Retina (tissue), 1 donor: ENCODE measurements around the gene CR1.
"Not testable (repeated sequence)": the region's sequence is repeated elsewhere in the genome, so short reads cannot be mapped to it uniquely, and the experiment has no call there.

ENCODE experiments used
- DNase-seq: peaks from one replicate; pipeline ENCODE4 v3.0.0-alpha.2; 2016

The CR1 gene

DNA sequence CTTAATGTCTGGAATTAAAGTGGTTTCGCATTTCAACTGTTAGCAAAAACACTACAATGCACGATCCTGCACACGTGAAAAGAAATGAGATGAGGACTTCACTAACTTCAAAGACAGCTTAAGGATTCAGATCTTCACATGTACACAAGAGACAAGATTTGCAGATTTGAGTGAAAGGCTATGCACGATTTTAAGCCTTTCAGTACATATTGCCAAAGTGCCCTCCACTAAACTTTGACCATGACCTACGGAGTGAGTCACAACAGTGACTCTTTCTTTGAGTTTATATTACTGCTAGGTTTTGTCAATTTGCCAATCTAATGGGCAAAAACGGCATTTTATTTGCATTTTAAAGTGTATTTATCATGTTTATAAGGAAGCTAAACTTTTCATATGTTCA lies 107.8 kb downstream of the CR1 start:
- no peak for DNase-seq

DNA sequence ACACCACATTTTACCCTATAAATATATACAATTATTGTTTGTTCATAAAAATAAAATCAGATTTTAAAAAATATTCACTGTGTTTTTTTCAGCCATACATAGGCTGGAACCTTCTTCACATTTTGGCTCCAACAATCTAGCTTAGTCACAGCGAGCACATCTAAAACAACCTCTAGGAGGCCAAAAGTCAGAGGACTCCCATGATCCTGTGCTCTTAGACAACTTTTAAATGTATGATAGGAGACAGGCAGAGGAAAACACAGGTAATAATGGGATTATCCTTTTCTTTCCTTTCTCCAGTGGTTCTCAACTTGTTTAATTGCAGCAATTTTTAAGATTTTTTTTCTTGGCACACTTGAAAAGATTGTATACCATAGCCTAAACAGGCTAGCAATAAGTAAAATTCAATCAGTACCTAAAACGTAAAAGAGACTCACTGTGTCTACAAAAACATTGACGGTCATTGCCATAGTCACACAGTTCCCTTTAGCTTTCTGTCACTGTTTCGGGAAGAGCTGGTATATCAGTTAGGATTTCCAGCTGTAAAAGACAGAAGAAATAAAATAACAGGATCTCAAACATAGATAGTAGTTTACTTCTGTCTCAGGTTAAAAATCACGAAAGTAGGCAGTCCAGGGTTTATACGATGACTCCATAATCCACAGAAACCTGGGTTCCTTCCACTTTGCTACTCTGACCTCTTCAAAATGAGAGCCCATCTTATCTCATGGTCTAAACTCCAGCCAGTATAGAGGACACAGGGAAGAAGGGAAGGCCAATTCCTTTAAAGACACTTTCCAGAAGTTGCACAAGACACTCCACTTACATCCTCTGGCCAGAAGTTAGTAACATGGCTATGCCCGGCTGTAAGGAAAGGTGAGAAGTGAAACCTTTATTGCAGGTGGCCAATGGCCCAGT lies 109.7 kb downstream of the CR1 start:
- DNase-seq = no peak

DNA sequence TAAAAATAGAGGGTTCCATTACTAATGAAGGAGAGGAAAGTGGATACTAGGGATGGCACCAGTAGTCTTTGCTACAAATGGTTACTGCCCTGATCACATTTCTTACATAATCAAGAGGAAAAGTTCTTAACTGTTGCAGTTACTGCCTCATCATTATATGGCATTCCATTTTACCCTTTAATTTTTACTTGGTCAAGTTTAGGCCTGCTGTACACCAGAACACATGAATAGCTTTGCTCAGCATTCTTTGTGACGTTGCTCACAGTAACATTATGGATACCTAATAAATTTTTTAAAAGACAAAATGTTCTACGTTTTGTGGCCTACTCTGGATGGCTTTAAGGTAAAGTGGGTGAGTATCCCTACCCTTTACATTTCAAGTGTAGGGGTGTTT lies 110.4 kb downstream of the CR1 start:
- DNase-seq = no peak

DNA sequence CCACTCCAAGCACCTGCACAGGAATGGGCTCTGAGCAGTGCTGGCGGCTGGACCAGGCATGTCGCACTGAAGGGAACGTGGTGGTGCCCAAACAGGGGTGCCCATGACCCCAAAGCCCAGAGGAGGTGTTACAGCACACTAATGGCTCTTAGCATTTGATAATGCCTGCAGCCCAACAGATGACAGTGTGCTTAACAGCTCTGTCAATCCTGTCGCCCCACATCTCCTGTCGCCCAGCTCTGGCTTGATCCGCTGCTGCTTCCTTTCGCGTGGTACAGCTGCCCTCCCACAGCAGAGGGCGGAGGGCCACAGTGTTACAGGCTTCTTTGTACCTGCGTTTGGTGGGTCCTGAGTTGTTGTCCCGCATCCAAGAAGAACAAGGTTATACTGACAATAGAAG lies 116.8 kb downstream of the CR1 start:
- DNase-seq = no peak

DNA sequence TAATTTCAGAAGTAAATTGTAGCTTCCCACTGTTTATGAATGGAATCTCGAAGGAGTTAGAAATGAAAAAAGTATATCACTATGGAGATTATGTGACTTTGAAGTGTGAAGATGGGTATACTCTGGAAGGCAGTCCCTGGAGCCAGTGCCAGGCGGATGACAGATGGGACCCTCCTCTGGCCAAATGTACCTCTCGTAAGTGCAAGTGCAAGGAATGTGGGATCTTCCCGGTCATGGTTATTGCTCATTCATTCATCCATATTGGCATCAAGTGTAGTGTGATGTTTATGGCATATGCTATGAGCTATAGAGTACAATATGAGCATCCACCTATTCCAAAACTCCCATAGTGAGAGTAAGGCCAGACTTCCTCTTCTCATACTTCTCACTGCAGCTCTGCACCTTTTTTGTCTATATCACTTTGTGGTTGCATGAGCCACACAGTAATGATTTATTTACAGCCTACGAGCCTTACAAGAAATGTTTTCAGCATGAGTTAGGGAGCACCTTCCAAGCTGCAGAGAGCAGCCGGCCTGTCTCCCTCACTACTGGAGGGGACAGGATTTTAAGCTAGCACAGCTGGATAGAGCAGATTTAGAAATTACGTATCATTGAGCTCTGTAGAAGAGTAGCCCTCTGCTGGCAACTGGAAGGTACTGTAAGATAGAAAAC lies 124.0 kb downstream of the CR1 start:
- peak; percentile 45 for DNase-seq

DNA sequence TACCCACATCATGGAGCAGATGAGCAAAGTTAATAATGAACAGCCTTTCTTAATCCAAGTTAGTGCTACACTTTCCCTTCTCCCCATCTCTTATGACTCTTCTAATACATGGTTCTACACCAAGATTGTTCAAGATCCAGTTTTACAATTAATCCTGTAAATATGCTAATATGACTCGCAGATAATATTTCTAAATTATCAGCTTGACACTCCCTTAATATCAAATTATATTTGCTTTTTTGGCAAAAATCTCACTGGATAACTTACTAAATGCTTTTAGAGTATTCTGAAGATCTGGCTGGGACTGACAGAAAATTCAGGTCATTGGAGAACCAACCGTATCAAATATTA lies 124.6 kb downstream of the CR1 start:
- DNase-seq = no peak

DNA sequence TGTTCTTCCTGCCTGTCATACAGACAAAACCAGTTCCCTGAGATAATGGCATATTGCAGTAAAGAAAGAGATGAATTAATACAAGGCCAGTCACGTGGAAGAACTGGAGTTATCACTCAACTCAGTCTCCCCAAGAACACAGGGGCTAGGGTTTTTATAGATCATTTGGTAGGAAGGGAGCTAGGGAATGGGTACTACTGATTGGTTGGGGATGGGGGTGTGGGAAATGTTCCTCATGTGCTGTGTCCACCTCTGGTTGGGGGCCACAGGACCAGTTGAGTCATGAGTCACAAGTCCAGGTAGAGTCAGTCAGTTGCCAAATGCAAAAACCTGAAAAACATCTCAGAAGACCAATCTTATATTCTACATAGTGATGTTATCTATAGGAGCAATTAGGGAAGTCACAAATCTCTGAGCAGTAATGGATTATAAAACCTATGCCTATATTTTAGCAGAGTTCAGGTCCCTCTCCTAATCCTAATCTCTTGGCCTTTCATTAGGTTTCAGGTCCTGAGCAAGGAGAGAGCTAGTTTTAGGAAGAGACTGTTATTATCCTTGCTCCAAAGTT lies 129.6 kb downstream of the CR1 start:
- not testable (repeated sequence) for DNase-seq

DNA sequence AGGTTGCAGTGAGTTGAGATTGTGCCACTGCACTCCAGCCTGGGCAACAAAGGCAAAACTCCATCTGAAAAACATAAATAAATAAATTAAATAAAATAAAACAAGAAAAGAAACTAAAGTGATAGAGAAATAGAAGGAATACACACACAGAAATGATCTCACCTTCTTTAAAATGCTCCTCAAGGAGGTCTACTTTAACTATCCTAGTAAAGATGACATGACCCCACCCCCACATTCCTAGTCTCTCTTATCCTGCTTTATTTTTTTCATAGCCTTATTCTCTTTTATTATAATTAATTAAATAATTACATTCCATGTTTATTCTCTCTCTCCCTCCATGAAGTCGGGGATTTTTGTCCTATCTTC lies 131.0 kb downstream of the CR1 start:
- no peak for DNase-seq

DNA sequence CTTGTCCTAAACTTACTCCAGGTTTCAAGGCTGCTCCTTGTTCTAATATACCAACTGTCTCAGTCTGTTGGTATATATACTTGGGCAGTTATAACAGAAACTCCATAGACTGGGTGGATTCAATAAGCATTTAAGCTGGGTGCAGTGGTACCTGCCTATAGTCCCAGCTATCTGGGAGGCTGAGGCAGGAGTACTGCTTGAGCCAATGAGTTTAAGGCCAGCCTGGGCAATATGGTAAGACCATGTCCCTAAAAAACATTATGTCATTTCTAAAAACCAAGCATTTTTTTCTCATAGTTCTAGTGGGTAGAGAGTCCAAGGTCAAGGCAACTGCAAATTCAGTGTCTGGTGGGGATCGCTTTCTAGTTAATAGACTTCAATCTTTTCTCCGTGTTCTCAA lies 131.5 kb downstream of the CR1 start:
- DNase-seq = no peak

DNA sequence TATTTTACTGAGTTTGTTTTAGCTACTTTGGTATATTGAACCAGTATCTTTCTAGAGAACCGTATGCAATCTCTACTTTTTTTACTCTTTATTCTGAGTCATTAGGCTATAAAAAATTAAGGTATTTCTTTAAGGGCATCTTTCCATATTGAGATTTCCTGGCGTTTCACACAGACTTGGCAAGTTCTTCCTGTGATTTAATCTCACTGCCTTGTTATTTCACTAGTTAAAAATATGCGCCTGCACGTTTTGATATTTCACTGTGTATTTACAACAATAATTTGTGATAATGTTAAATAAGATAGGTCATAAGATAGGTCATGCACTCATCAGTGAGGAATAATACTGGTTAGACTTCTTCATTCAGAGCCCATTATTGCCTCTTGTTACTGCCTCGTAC lies 132.8 kb downstream of the CR1 start:
- DNase-seq = no peak

DNA sequence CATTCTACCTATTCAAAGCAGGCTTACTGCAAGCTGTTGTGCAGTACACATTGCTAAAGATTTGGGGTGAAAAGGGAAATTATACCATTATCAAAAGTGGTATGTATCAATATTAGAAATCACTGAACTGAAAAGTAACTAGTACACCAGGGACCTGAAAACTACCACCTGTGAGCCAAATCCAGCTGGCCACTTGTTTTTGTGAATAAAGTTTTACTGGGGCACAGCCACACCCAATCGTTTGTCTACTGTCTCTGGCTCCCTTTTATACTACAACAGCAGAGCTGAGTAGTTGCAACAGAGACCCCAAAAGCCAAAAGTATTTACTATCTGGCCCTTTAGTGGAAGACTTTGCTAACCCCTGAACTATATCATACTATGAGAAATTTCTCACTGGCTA lies 135.2 kb downstream of the CR1 start:
- no peak for DNase-seq

DNA sequence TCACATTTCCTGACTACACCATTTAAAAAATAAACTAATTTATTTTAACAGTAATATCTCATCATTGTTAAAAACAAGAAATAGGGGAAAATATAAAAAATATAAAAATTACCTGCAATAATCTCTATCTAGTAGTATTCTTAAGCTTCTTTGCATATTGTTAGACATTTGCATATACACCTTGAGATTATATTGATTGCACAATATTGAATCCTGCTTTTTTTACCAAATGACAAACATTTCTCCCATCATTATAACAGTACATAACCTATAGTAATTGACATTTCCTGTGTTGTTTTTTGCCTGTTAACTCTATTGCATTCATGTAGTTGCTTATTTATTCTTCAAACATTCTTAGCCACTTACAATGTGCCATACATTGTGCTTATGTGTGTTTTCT lies 137.3 kb downstream of the CR1 start:
- DNase-seq = no peak

DNA sequence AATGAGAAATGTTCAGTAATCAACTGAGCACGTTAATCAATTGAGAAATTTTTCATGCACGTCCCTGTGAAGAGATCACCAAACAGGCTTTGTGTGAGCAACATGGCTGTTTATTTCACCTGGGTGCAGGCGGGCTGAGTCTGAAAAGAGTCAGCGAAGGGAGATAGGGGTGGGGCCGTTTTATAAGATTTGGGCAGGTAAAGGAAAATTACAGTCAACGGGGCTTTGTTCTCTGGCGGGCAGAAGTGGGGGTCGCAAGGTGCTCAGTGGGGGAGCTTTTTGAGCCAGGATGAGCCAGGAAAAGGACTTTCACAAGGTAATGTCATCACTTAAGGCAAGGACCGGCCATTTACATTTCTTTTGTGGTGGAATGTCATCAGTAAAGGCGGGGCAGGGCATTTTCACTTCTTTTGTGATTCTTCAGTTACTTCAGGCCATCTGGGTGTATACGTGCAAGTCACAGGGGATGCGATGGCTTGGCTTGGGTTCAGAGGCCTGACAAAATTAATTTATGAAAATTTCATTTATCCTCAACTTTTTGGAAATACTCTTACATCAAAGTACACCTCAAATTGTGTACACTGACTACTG lies 137.8 kb downstream of the CR1 start:
- not testable (repeated sequence) for DNase-seq

DNA sequence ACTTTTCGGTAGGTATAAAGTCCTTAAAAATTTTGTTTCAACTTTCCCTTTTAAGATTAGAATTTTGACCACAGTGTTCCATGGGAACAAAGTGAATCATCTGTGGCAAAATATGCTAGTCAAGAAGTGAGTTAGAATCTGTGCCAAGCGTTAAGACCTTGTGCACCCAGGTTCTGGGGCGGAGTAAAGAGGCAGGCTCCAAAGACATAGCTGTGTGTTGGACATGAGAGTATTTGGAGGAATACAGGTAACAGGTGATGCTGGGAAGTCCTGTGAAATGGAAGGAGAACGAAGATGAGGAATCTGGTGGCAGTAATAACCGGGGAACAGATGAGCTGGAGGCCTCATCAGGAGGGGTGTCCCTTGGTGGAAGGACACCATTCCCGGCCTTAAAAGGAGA lies 138.3 kb downstream of the CR1 start:
- DNase-seq = not testable (repeated sequence)

DNA sequence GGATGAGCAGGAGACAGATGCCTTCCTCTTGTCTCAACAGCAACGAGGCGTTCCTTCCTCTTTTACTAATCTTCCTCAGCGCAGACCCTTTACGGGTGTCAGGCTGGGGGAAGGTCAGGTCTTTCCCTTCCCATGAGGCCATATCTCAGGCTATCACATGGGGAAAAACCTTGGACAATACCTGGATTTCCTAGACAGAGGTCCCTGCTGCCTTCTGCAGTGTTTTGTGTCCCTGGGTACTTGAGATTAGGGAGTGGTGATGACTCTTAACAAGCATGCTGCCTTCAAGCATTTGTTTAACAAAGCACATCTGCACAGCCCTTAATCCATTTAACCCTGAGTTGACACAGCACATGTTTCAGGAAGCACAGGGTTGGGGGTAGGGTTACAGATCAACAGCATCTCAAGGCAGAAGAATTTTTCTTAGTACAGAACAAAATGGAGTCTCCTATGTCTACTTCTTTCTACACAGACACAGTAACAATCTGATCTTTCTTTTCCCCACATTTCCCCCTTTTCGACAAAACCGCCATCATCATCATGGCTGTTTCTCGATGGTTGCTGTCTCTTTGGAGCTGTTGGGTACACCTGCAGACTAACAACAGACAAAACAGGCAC lies 139.7 kb downstream of the CR1 start:
- not testable (repeated sequence) for DNase-seq

DNA sequence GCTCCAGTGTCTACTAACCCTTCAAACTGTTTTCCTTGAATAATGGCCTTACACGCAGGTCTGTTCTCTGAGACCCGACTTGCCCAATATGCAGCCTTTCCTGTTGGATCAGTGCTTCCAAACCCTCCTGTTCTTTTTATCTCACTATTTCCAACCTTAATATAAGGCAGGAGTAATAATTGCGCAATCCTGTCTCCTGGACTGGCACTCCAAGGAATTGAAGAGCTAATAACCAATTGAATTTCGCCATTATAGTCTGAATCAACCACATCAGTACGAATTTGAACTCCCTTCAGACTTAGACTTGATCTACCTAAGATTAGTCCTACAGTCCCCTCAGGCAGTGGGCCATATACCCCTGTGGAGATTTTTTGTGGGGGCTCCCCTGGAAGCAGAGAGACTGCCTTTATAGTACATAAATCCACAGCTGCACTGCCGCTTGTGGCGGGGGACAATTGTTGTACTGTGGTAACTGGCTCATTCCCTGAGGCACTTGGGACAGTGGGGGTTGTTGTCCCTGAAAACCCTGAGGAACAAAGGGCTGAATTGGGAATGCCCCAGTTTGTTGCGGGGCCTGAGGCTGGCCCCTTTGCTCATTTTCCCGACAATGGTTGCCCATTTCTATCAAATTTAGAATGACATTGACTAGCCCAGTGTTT lies 142.7 kb downstream of the CR1 start:
- DNase-seq = not testable (repeated sequence)

DNA sequence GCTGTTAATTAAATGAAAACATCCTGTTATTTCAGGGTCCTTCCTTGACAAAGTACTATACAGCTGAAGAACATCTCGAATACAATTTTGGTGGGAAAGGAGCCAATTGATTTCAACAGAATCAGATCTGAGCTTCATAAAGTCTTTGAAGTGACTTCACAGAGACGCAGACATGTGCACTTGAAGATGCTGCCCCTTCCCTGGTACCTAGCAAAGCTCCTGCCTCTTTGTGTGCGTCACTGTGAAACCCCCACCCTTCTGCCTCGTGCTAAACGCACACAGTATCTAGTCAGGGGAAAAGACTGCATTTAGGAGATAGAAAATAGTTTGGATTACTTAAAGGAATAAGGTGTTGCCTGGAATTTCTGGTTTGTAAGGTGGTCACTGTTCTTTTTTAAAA lies 143.4 kb downstream of the CR1 start:
- not testable (repeated sequence) for DNase-seq

DNA sequence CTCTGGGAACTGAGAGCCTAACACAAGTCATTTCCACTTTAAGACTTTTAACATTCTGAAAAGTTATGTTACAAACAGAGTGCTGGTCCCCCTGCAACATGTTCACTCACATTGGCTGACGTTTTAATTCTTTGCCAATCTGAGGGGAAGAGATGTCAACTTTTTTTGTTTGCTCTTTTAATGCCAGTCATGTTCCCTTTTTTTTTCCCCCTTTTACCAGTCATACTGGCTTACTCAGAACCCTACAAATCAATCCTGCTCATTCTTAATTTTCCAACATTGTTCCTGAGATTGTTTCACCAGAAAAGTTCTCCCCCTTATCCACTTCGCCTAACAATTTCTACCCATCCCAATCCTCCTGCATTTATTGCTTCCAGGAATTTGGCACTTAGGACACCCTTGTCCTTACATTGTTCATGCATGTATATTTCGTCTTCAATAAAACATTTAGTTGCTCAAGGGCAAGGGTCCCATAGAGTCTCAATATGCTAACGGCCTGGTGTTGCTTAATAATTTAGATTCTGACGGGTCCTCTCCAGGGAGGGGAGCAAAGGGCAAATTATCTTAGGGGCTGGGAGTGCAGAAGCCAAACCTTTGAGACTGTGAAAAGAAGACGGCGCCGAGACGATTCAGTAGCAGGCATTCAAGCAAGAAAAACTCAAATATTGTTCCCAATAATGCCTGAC lies 148.4 kb downstream of the CR1 start:
- no peak for DNase-seq

DNA sequence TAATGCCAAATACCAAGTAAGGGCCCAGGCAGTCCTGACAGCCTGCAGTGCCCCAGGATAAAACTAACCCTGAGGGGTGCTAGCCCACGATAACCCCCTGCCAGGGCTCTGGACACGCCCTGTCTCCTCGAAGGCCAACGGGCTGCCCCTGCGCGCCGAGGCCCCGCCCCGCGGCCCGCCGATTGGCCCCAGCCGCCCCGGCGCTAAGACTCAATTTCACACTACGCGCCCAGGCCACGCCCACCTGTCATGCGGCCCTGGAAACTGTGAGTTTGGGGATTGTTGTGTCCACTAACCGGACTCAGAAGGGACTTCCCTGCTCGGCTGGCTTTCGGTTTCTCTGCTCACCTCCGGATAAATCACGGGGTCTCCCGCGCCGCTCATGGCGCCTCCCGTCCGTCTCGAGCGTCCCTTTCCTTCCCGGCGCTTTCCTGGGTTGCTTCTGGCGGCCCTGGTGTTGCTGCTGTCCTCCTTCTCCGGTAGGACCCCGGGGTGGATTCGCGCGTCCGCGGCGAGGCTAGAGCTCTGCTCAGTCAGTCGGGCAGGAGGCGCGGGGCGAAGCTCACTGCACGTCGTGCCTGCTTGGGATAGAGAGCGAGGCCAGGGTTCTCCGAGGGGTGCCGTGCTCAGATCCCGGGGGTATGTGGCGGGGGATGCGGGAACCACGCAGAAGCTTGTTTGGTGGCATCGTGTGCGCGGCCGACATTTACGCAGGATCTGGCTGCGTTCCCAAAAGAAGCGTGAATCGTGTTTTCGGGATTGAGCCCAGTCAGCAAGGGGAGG lies 149.1 kb downstream of the CR1 start, which contains the start of gene CR1L:
TSS of gene CR1L (plus strand) at position 282 of the 783 bp plus-strand sequence. CDS start at position 383, 101 bp downstream.
- peak; percentile 93 for DNase-seq

DNA sequence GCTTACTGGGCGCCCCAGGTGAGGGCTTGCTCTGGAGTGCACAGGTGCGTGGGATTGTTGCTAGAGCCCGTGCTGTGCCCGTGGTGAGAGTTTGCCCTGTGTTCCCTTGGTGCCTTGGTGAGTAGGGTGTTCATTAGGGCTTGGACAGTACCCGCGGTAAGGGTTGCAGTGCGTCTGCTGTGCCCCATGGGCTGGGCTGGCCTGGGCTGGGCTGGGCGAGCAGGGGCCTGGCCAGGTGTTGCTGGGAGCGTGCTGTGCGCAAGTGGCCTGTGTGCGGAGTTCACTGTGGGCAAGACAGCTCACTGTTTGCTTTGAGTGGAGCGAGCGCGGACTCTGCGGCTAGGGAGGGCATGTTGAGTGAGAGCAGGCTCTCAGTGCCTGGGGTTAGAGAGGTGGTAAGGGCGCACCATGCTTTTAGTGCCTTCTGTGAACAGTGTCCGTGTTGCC lies 149.7 kb downstream of the CR1 start:
- no peak for DNase-seq

DNA sequence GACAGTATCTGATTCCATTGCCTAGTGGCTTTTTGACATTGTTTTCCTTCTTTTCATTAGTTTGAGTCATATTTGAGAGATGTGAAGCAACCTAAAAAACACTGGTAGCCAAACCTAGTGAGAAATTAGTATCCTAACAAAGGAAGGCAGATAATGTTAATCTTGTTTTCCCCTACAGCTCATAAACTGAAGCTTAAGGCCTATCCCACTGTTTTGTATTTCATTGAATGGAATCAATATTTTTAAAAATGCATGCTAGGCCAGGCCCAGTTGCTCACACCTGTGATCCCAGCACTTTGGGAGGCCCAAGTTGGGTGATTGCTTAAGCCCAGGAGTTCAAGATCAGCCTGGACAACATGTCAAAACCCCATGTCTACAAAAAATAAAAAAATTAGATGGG lies 150.2 kb downstream of the CR1 start:
- DNase-seq = no peak
